ENCODE results near the gene SHH.

SHH gene

GRCh38 chr7:155786491-155786890 is 25.8 kb downstream of the SHH start:
- Histone ChIP-seq H4K91ac (ENCODE audit: low read depth, low read length) (no peak overlapping the region), H3K36me3 (ENCODE audit: control insufficient read depth in 1 of 2, insufficient read depth in 2 of 2, low read length in 2 of 2) (peaks cover 6 to 11% of the 10 kb centered on the region in 2 experiments)

GRCh38 chr7:155785536-155785935 is 26.7 kb downstream of the SHH start:
- WGBS (ENCODE audit: extremely low coverage, insufficient coverage, insufficient read length) = no CpG with 5 or more reads among the region's 10 CpGs
- Histone ChIP-seq H2BK120ac (ENCODE audit: insufficient read depth, low read length, poor library complexity) (no peak overlapping the region), H3K23ac (ENCODE audit: low read length) (no peak overlapping the region), H4K12ac (ENCODE audit: low read depth, low read length) (no peak overlapping the region), H3K4me1 (ENCODE audit: control insufficient read depth in 1 of 2, insufficient read depth in 2 of 2, low read length in 2 of 2) (peaks cover 0 to 9% of the 10 kb centered on the region in 2 experiments), H3K79me2 (ENCODE audit: control insufficient read depth, insufficient read depth, low read length, poor library complexity) (no peaks in the 10 kb centered on the region), H3K36me3 (ENCODE audit: control insufficient read depth in 1 of 2, insufficient read depth in 2 of 2, low read length in 2 of 2) (peaks cover 12 to 19% of the 10 kb centered on the region in 2 experiments), H3K14ac (ENCODE audit: low read length) (no peak overlapping the region), H4K91ac (ENCODE audit: low read depth, low read length) (no peak overlapping the region), H3K27me3 (ENCODE audit: insufficient read depth, low read length) (peaks cover 5% of the 10 kb centered on the region), H3K18ac (ENCODE audit: low read length) (no peak overlapping the region), H3K79me1 (ENCODE audit: low read length) (no peaks in the 10 kb centered on the region), H3K4me3 (ENCODE audit: low read depth, low read length) (no peak overlapping the region), H3K4ac (ENCODE audit: low read depth, low read length) (no peak overlapping the region), H2BK5ac (ENCODE audit: low read depth, low read length, poor library complexity) (no peak overlapping the region), H3K9me3 (ENCODE audit: insufficient read depth, low read depth, low read length) (no peaks in the 10 kb centered on the region), H3K27ac (ENCODE audit: low read depth, low read length) (no peak overlapping the region), H3K9ac (ENCODE audit: low read length) (no peak overlapping the region), H2AK5ac (ENCODE audit: low read length) (no peak overlapping the region), H3K4me2 (ENCODE audit: low read length) (no peak overlapping the region), H2AFZ (ENCODE audit: insufficient read depth, low read length, poor library complexity) (no peak overlapping the region), H2BK12ac (ENCODE audit: low read length) (no peak overlapping the region), H4K8ac (ENCODE audit: low read depth, low read length) (no peak overlapping the region)
- DNase-seq = no peak

More at GRCh38 chr7:155786491-155786890, 25.8 kb downstream of the SHH start:
- no peak overlapping the region for H3K4me2 ChIP-seq (ENCODE audit: low read length)
- no peak overlapping the region for H2BK12ac ChIP-seq (ENCODE audit: low read length)
- H3K4ac ChIP-seq (ENCODE audit: low read depth, low read length) = no peak overlapping the region
- H3K4me3 ChIP-seq (ENCODE audit: low read depth, low read length) = no peak overlapping the region
- no peak overlapping the region for H2BK120ac ChIP-seq (ENCODE audit: insufficient read depth, low read length, poor library complexity)
- no CpG with 5 or more reads among the region's 10 CpGs for WGBS (ENCODE audit: extremely low coverage, insufficient coverage, insufficient read length)
- no peak overlapping the region for H2AFZ ChIP-seq (ENCODE audit: insufficient read depth, low read length, poor library complexity)
- no peak overlapping the region for H3K9ac ChIP-seq (ENCODE audit: low read length)
- H3K79me2 ChIP-seq (ENCODE audit: control insufficient read depth, insufficient read depth, low read length, poor library complexity) = no peaks in the 10 kb centered on the region
- no peak overlapping the region for H3K14ac ChIP-seq (ENCODE audit: low read length)
- no peak overlapping the region for H4K12ac ChIP-seq (ENCODE audit: low read depth, low read length)
- H2BK5ac ChIP-seq (ENCODE audit: low read depth, low read length, poor library complexity) = no peak overlapping the region
- no peaks in the 10 kb centered on the region for H3K79me1 ChIP-seq (ENCODE audit: low read length)
- peaks cover 5% of the 10 kb centered on the region for H3K27me3 ChIP-seq (ENCODE audit: insufficient read depth, low read length)
- H2AK5ac ChIP-seq (ENCODE audit: low read length) = no peak overlapping the region
- H3K27ac ChIP-seq (ENCODE audit: low read depth, low read length) = no peak overlapping the region
- no peak overlapping the region for H4K8ac ChIP-seq (ENCODE audit: low read depth, low read length)
- H3K9me3 ChIP-seq (ENCODE audit: insufficient read depth, low read depth, low read length) = no peaks in the 10 kb centered on the region
- peaks cover 0 to 9% of the 10 kb centered on the region in 2 experiments for H3K4me1 ChIP-seq (ENCODE audit: control insufficient read depth in 1 of 2, insufficient read depth in 2 of 2, low read length in 2 of 2)
- no peak overlapping the region for H3K18ac ChIP-seq (ENCODE audit: low read length)
- no peak for DNase-seq
- no peak overlapping the region for H3K23ac ChIP-seq (ENCODE audit: low read length)

GRCh38 chr7:155782466-155782865 is 29.8 kb downstream of the SHH start:
- no peak overlapping the region for H3K23ac ChIP-seq (ENCODE audit: low read length)
- H3K27me3 ChIP-seq (ENCODE audit: insufficient read depth, low read length) = peaks cover 5% of the 10 kb centered on the region
- peaks cover 0 to 4% of the 10 kb centered on the region in 2 experiments for H3K4me1 ChIP-seq (ENCODE audit: control insufficient read depth in 1 of 2, insufficient read depth in 2 of 2, low read length in 2 of 2)
- H3K14ac ChIP-seq (ENCODE audit: low read length) = no peak overlapping the region
- H3K79me1 ChIP-seq (ENCODE audit: low read length) = no peaks in the 10 kb centered on the region
- peaks cover 20 to 28% of the 10 kb centered on the region in 2 experiments for H3K36me3 ChIP-seq (ENCODE audit: control insufficient read depth in 1 of 2, insufficient read depth in 2 of 2, low read length in 2 of 2)
- no peak overlapping the region for H3K9ac ChIP-seq (ENCODE audit: low read length)
- H3K4me2 ChIP-seq (ENCODE audit: low read length) = no peak overlapping the region
- no peak overlapping the region for H4K91ac ChIP-seq (ENCODE audit: low read depth, low read length)
- H3K18ac ChIP-seq (ENCODE audit: low read length) = no peak overlapping the region
- H3K79me2 ChIP-seq (ENCODE audit: control insufficient read depth, insufficient read depth, low read length, poor library complexity) = no peaks in the 10 kb centered on the region
- H2BK120ac ChIP-seq (ENCODE audit: insufficient read depth, low read length, poor library complexity) = no peak overlapping the region
- no peak for DNase-seq
- no peak overlapping the region for H3K4ac ChIP-seq (ENCODE audit: low read depth, low read length)
- no peaks in the 10 kb centered on the region for H3K9me3 ChIP-seq (ENCODE audit: insufficient read depth, low read depth, low read length)
- no peak overlapping the region for H2AFZ ChIP-seq (ENCODE audit: insufficient read depth, low read length, poor library complexity)
- H4K8ac ChIP-seq (ENCODE audit: low read depth, low read length) = no peak overlapping the region
- no peak overlapping the region for H3K4me3 ChIP-seq (ENCODE audit: low read depth, low read length)
- H3K27ac ChIP-seq (ENCODE audit: low read depth, low read length) = no peak overlapping the region
- no CpG with 5 or more reads among the region's 10 CpGs for WGBS (ENCODE audit: extremely low coverage, insufficient coverage, insufficient read length)
- no peak overlapping the region for H4K12ac ChIP-seq (ENCODE audit: low read depth, low read length)
- no peak overlapping the region for H2AK5ac ChIP-seq (ENCODE audit: low read length)
- H2BK12ac ChIP-seq (ENCODE audit: low read length) = no peak overlapping the region
- H2BK5ac ChIP-seq (ENCODE audit: low read depth, low read length, poor library complexity) = no peak overlapping the region

- Histone ChIP-seq H3K4me2 (ENCODE audit: low read length) (no peak overlapping the region), H3K36me3 (ENCODE audit: control insufficient read depth in 1 of 2, insufficient read depth in 2 of 2, low read length in 2 of 2) (peaks cover 23 to 34% of the 10 kb centered on the region in 2 experiments), H2BK5ac (ENCODE audit: low read depth, low read length, poor library complexity) (no peak overlapping the region), H2AFZ (ENCODE audit: insufficient read depth, low read length, poor library complexity) (no peak overlapping the region), H3K79me1 (ENCODE audit: low read length) (no peaks in the 10 kb centered on the region), H2BK120ac (ENCODE audit: insufficient read depth, low read length, poor library complexity) (no peak overlapping the region), H2BK12ac (ENCODE audit: low read length) (no peak overlapping the region), H3K14ac (ENCODE audit: low read length) (no peak overlapping the region), H3K4ac (ENCODE audit: low read depth, low read length) (no peak overlapping the region), H3K18ac (ENCODE audit: low read length) (no peak overlapping the region), H3K4me3 (ENCODE audit: low read depth, low read length) (no peak overlapping the region), H3K79me2 (ENCODE audit: control insufficient read depth, insufficient read depth, low read length, poor library complexity) (no peaks in the 10 kb centered on the region), H3K9me3 (ENCODE audit: insufficient read depth, low read depth, low read length) (no peaks in the 10 kb centered on the region), H3K9ac (ENCODE audit: low read length) (no peak overlapping the region), H3K27me3 (ENCODE audit: insufficient read depth, low read length) (no peaks in the 10 kb centered on the region), H2AK5ac (ENCODE audit: low read length) (no peak overlapping the region), H3K27ac (ENCODE audit: low read depth, low read length) (no peak overlapping the region), H4K91ac (ENCODE audit: low read depth, low read length) (no peak overlapping the region), H4K8ac (ENCODE audit: low read depth, low read length) (no peak overlapping the region), H3K4me1 (ENCODE audit: control insufficient read depth in 1 of 2, insufficient read depth in 2 of 2, low read length in 2 of 2) (no peaks in the 10 kb centered on the region), H4K12ac (ENCODE audit: low read depth, low read length) (no peak overlapping the region), H3K23ac (ENCODE audit: low read length) (no peak overlapping the region)
- DNase-seq = no peak
- no CpG with 5 or more reads among the region's 20 CpGs for WGBS (ENCODE audit: extremely low coverage, insufficient coverage, insufficient read length)
These were observed 30.8 kb downstream of the SHH start for GRCh38 chr7:155781433-155781832.

Measured in trophoblast cell (in vitro differentiated cells and primary cell).